ENCODE data around the gene LGI2. TPM values are rescaled to one million over a fixed set of nuclear protein-coding genes. Genes with fewer than 3 reads are reported as not detected.

Gene LGI2, protein sequence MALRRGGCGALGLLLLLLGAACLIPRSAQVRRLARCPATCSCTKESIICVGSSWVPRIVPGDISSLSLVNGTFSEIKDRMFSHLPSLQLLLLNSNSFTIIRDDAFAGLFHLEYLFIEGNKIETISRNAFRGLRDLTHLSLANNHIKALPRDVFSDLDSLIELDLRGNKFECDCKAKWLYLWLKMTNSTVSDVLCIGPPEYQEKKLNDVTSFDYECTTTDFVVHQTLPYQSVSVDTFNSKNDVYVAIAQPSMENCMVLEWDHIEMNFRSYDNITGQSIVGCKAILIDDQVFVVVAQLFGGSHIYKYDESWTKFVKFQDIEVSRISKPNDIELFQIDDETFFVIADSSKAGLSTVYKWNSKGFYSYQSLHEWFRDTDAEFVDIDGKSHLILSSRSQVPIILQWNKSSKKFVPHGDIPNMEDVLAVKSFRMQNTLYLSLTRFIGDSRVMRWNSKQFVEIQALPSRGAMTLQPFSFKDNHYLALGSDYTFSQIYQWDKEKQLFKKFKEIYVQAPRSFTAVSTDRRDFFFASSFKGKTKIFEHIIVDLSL
- total RNA-seq (2021), result 1.4 and 2.4 TPM in 2 replicates
- long read RNA-seq, result 0 reads

DNA sequence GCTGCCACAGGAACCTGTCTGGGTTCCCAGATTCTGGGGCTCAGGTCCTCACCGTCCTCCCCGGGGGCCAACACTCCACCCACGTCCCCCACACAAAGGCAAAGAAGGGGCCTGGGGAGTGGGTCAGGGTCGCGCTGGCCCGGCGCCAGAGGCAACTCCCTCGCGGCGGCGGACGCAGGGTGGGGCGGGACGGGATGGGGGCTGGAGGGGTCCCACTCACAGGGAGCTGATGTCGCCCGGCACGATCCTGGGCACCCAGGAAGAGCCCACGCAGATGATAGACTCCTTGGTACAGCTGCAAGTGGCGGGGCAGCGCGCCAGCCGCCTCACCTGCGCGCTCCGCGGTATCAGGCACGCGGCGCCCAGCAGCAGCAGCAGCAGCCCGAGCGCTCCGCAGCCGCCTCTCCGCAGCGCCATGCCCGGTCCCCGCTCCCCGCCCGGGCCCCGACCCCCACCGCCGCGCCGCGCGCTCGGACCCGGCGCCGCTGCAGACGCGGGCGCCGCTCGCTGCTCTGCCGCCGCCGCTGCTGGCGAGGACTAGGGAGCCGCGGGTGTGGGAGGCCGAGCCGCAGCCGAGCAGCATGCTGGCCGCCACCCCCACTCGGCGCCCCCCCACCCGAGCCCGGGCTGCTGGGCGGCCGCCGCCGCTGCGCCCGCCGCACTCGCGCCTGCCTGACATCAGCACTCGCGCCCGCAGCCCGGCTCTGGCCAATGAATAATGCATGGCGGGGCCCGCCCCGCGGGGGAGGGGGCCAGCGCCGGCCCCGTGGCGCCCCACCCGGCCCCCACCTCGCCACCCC is at the start of gene LGI2:
Gene LGI2, minus strand, starts transcription at position 670 of the 800 bp plus-strand sequence. Its CDS starts 253 bp downstream, at position 417.
- Histone ChIP-seq H2AK5ac (ENCODE audit: insufficient read length, low read length) (no peak within 1 kb of the TSS), H3T11ph (ENCODE audit: low read length) (no peak within 1 kb of the TSS), H3K79me2 (ENCODE audit: insufficient read depth, low read length) (no peaks in the 10 kb centered on the region), H3K4me1 (ENCODE audit: insufficient read depth, low read length) (peaks cover 7% of the 10 kb centered on the region; the same call in 1 of the 2 replicates), H3K4me2 (ENCODE audit: insufficient read depth, insufficient read length, low read length) (peak within 1 kb of the TSS; percentile 89), H2BK20ac (ENCODE audit: low read depth, low read length, poor library complexity, severe bottlenecking) (no peak within 1 kb of the TSS), H2BK15ac (ENCODE audit: low read depth, low read length) (no peak within 1 kb of the TSS), H3K14ac (ENCODE audit: insufficient read depth, low read length) (peak within 1 kb of the TSS; percentile 35; the same call in 1 of the 2 replicates), H2AFZ (ENCODE audit: low read length) (peak within 1 kb of the TSS; percentile 60), H4K91ac (ENCODE audit: insufficient read length, low read depth, low read length) (no peak within 1 kb of the TSS), H3K9ac (ENCODE audit: extremely low read depth, insufficient read length, low read length) (peak within 1 kb of the TSS; percentile 19), H2BK120ac (ENCODE audit: low read depth, low read length, poor library complexity, severe bottlenecking) (no peak within 1 kb of the TSS), H3K4ac (ENCODE audit: low read depth, low read length) (no peak within 1 kb of the TSS), H4K5ac (ENCODE audit: insufficient read length, low read depth, low read length) (no peak within 1 kb of the TSS), H3K23me2 (ENCODE audit: insufficient read length, low read depth, low read length, poor library complexity, severe bottlenecking) (peaks cover 7% of the 10 kb centered on the region), H3K18ac (ENCODE audit: insufficient read length, low read depth, low read length) (peak within 1 kb of the TSS; percentile 34), H3K9me3 (ENCODE audit: control insufficient read depth, low read depth, low read length) (no peaks in the 10 kb centered on the region), H4K8ac (replicated peaks; ENCODE audit: insufficient read length, low read depth, low read length) (no peak within 1 kb of the TSS), H3K79me1 (ENCODE audit: insufficient read depth, low read depth, low read length, poor library complexity, severe bottlenecking) (no peaks in the 10 kb centered on the region), H2BK5ac (ENCODE audit: insufficient read length, low read length) (no peak within 1 kb of the TSS), H3K56ac (ENCODE audit: insufficient read length, low read depth, low read length) (no peak within 1 kb of the TSS), H4K20me1 (ENCODE audit: control insufficient read depth, insufficient read depth, insufficient read length) (no peaks in the 10 kb centered on the region), H2BK12ac (ENCODE audit: insufficient read length, low read depth, low read length) (no peak within 1 kb of the TSS), H3K27ac (ENCODE audit: insufficient read length, low read depth, low read length) (no peak within 1 kb of the TSS), H3K27me3 (ENCODE audit: insufficient read depth, low read length) (peaks cover 13% of the 10 kb centered on the region; the same call in 1 of the 2 replicates), H3K23ac (ENCODE audit: insufficient read length, low read depth, low read length) (no peak within 1 kb of the TSS)
- Mint-ChIP-seq H3K4me3 (peak within 1 kb of the TSS; percentile 68 to 87), H3K27me3 (ENCODE audit: low read depth) (peaks cover 68% of the 10 kb centered on the region), H3K9me3 (peaks cover 0 to 3% of the 10 kb centered on the region in 2 experiments; a peak in 3 of 5 replicates), H3K27ac (no peak within 1 kb of the TSS; a peak in 1 of 7 replicates), H3K4me1 (peaks cover 23 to 31% of the 10 kb centered on the region in 2 experiments), H3K36me3 (ENCODE audit: insufficient read depth in 1 of 3, low read depth in 3 of 3) (peaks cover 0 to 5% (median 0%) of the 10 kb centered on the region in 3 experiments; a peak in 1 of 7 replicates)
- DNase-seq, result peak; percentile 38
- no CpG with 5 or more reads among the region's 92 CpGs for WGBS (ENCODE audit: extremely low coverage, insufficient read length, low lambda C conversion rate)
- TF ChIP-seq, protein P1, sequence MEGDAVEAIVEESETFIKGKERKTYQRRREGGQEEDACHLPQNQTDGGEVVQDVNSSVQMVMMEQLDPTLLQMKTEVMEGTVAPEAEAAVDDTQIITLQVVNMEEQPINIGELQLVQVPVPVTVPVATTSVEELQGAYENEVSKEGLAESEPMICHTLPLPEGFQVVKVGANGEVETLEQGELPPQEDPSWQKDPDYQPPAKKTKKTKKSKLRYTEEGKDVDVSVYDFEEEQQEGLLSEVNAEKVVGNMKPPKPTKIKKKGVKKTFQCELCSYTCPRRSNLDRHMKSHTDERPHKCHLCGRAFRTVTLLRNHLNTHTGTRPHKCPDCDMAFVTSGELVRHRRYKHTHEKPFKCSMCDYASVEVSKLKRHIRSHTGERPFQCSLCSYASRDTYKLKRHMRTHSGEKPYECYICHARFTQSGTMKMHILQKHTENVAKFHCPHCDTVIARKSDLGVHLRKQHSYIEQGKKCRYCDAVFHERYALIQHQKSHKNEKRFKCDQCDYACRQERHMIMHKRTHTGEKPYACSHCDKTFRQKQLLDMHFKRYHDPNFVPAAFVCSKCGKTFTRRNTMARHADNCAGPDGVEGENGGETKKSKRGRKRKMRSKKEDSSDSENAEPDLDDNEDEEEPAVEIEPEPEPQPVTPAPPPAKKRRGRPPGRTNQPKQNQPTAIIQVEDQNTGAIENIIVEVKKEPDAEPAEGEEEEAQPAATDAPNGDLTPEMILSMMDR (conservative IDR thresholded peaks at IDR 0.05), result no peak
